ENCODE measurements around the gene SSPN.

- TF ChIP-seq POLR2A (IDR thresholded peaks at IDR 0.05) = no peak
- no peak for TF ChIP-seq CTCF (IDR thresholded peaks at IDR 0.05)
- TF ChIP-seq POLR2AphosphoS5 (IDR thresholded peaks at IDR 0.05) = no peak
These were observed 47.1 kb upstream of the SSPN start for GRCh38 chr12:26148291-26148690.
